ENCODE data around the gene ARFGAP1.

Gene ARFGAP1

GRCh38 chr20:63240004-63240403 is 32.6 kb upstream of the ARFGAP1 start:
- DNase-seq = no peak

- no peak for DNase-seq
Measured at GRCh38 chr20:63241272-63241671, 31.3 kb upstream of the ARFGAP1 start.

GRCh38 chr20:63242736-63243135 is 29.9 kb upstream of the ARFGAP1 start:
- DNase-seq = no peak

GRCh38 chr20:63243604-63244247 is 28.9 kb upstream of the ARFGAP1 start:
- DNase-seq = no peak

GRCh38 chr20:63244468-63244867 is 28.1 kb upstream of the ARFGAP1 start:
- DNase-seq = no peak

- no peak for DNase-seq
Measured at GRCh38 chr20:63246490-63247288, 25.9 kb upstream of the ARFGAP1 start.

- DNase-seq = no peak
Measured at GRCh38 chr20:63247671-63248228, 24.9 kb upstream of the ARFGAP1 start.

- DNase-seq = no peak
Measured at GRCh38 chr20:63248835-63249591, 23.6 kb upstream of the ARFGAP1 start.

GRCh38 chr20:63249891-63250290 is 22.7 kb upstream of the ARFGAP1 start:
- no peak for DNase-seq

GRCh38 chr20:63251350-63251749 is 21.3 kb upstream of the ARFGAP1 start:
- peak in 21 of 58 donors; percentile 8 to 63 (median 31) for DNase-seq

GRCh38 chr20:63252284-63252711 is 20.3 kb upstream of the ARFGAP1 start:
- peak in 53 of 58 donors; percentile 11 to 92 (median 60) for DNase-seq

- no peak for DNase-seq
Measured at GRCh38 chr20:63253065-63253437, 19.6 kb upstream of the ARFGAP1 start.

GRCh38 chr20:63253438-63254231 is 19.0 kb upstream of the ARFGAP1 start:
- DNase-seq = peak in 44 of 58 donors; percentile 9 to 80 (median 60)

- DNase-seq = peak in 2 of 58 donors; percentile 20 to 43
Measured at GRCh38 chr20:63254232-63254605, 18.4 kb upstream of the ARFGAP1 start, which contains the start of gene NKAIN4. Gene NKAIN4, minus strand, starts transcription at chr20:63254463. Its CDS starts 13 bp downstream, at chr20:63254450.

GRCh38 chr20:63254606-63255384 is 17.8 kb upstream of the ARFGAP1 start:
- no peak for DNase-seq

- no peak for DNase-seq
Measured at GRCh38 chr20:63255931-63256704, 16.5 kb upstream of the ARFGAP1 start.

GRCh38 chr20:63256954-63257353 is 15.7 kb upstream of the ARFGAP1 start:
- DNase-seq = no peak

GRCh38 chr20:63257629-63258028 is 15.0 kb upstream of the ARFGAP1 start:
- DNase-seq = no peak

GRCh38 chr20:63258781-63259180 is 13.8 kb upstream of the ARFGAP1 start:
- DNase-seq = peak in 1 of 58 donors; percentile 11

Data from anterior cingulate cortex (tissue), 58 donors.